Forelimb muscle (tissue), 1 donor: Measurements from ENCODE around the gene YLPM1. TPM values are rescaled to one million over a fixed set of nuclear protein-coding genes. Genes with fewer than 3 reads are reported as not detected.

Source experiments
- DNase-seq: peaks from one replicate; pipeline ENCODE4 v3.0.0-alpha.2; 2013; ENCODE audit warnings: low read depth
- polyA plus RNA-seq: library from polyadenylated mRNA; unstranded; fragments of 120-200 nt; gene quantifications from one replicate; pipeline ENCODE4 v1.2.1, GENCODE V29; 2013; ENCODE audit not compliant: insufficient read length

The YLPM1 gene
- polyA plus RNA-seq, 1 donor, result 48.8 TPM

DNA sequence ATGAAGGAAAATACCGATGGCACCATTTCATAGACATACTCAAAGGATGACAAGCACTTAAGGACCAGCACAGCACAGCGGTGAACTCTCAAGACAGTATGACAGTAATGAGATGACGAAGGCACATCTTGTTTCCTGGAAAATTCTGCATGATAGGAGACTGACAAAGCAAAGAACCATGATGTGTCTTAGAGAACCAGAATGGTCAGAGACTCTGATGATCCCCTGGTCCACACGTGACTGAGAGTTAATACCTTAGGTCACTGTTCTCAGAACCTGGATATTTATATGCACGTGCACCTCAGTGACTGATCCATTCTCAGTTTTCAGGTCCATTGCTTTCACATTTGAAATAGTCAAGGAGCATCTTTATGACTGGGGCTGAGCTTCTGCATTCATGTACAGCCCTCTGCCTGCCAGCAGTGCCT is 77.5 kb downstream of the YLPM1 start:
- no peak for DNase-seq

DNA sequence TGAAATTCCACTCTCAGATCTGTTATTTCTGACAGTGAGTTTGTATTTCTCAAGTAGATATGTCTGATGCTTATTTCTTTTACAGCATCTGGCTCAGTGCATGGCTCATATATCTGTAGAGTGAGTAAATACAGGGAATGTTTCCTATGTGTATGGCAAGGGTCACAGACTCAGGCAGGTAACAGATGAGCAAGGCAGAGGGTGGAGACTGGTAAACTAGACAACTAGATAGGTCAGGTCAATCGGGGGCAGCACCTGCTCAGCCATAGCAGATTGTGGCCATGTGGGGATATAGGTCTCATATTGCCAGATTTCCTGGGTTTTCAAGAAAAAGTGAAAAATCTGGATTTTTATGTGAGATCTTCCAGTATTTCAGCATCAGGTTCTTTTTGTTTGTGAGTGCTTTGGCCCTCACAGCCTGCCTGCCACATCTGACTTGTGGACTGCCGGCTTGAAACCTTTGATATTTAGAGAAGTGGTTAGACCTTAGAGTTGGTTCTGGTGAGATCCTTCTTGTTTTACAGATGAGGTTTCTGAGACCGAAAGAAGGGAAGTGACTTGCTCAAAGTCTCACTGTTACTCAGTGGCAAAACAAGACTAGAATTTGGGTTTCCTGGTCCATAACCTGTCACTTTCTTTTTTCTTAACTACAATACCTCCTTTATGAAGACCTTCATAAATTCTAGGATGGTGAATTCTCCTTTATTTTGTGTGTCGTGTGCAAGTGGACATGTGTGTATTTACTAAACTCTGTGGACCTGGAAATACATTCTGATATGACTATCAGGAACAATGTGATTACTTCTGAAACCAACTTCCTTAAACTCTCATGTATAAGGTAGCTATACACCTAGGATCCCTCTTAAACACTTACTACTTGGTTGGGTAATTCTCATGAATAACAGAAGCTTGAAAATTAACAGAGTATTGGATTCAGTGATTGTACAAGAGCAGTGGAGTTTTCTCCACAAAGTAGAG is 78.4 kb downstream of the YLPM1 start:
- no peak for DNase-seq

DNA sequence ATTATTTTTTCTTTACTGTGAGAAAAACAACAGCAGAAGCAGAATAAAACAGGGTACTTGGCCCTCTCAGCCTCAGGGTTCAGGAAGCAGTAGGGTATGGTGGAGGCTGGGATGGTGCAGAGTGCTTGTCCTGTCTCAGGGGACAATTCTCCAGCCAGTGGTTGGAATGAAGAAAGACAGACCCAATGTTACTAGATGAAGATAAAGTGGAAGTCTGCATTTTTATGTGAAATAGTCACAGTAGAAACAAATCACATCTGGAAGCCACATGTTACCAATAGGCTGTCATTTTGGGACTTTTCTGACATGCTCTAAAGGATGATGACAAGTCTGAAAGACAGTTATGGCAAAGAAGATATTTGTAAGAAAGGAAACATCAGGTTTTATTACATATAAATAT is 80.5 kb downstream of the YLPM1 start:
- DNase-seq, result no peak

DNA sequence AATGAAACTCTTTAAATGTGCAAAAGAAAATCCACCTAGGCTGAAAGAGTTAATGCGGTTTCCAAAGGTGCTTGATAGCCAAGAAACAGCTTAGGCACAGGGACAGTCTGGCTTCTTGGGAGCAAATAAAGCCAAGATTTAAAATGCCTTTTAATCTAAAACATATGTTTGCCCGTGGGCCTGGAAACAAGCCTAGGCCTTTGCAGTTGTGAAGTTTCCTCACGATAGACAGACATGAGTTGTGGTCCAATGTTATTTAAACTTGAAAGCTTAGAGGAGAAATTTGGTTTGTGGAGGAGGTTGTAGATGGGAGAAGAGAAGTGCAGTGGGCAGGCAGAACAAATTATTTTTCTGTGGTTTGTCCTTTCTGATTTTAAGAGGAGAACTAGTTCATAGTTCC is 83.1 kb downstream of the YLPM1 start:
- DNase-seq, result no peak

DNA sequence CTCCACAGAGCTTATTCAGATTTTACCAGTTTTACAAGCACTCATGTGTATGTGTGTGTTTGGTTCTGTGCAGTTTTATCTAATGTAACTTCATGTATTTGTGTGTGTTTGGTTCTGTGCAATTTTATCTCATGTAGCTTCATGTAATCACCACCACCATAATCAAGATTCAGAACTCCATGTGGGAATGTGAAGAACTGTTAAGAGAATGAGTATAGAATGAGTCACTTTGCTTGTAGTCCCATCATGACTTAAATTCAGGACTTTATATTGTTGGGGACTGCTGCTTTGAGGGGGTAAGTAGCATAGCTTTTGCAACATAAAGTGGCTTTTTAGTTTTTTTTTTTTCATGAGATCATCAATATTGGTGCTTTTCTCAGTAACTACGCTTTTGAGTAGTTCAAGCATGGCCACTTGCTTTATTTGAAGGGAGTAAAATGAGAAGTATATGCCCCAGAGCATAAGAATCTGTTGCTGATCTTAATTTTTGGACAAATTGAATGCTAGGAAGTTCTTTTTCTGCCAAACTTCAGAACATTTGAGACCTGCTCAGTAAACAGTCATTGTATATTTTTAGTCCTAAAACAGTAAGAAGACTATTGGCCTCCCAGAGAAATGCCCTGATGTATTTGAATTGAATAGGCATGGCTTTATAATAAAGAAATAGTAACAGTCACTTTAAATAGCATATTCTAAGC is 84.0 kb downstream of the YLPM1 start:
- DNase-seq, result no peak

DNA sequence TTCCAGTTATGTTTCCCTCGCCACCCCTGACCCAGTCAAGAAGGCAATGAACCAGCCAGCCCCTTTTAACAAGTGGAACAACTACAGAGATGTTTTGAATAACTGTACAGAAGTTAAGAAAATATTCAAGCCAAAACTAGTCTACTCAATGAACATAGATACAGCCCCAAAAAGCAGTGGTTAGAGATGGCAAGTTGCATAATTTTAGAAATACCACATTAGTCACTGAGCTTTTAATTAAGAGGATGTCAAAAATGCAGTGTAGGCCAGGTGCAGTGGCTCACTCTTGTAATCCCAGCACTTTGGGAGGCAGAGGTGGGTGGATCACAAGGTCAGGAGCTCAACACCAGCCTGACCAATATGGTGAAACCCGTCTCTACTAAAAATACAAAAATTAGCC is 85.7 kb downstream of the YLPM1 start:
- no peak for DNase-seq

DNA sequence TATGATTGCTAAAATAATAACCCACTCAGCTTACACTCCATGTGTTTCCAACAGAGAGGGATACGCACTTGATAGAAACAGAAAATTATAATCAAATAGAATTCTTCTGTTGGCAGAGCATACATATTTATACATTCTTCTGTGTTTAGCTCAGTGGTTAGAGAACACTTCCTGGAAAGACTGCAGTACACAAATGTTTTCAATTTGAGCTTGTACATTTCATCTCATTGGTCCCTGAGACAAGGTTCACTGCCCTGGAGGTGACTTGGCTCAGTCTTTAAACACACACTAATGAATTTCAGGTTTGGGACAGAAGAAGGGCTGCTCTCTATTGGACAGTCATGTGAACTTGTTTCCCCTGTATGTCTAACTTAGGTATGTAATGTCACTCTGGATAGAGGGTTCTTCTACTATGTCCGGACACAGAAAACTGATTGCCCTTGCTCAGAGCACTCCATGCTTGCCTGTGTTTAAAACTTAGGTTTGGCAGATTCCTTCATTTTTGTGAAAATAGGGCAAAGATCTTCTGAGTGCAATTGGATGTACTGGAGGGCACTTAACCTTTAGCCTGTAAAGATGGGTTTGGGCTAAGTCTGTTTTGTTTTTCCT is 89.9 kb downstream of the YLPM1 start:
- peak; percentile 49 for DNase-seq

DNA sequence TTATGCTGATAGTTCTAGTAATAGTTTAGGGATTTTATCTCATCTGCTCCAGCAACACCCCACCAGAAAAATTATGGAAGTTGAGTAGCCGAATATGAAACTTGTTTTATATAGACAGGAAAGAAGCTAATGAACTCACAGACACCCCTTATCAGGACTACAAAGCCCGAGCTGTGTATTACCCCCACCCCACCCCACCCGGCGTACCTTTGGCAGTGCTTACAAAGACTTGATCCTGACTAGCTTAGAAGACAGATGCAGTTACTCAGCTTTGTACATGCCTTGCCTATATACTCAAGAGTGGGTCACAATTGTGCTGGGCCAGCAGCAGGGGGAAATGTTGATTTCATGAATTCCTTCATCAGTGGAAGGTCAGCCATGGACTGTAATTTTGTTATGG is 90.5 kb downstream of the YLPM1 start:
- no peak for DNase-seq

DNA sequence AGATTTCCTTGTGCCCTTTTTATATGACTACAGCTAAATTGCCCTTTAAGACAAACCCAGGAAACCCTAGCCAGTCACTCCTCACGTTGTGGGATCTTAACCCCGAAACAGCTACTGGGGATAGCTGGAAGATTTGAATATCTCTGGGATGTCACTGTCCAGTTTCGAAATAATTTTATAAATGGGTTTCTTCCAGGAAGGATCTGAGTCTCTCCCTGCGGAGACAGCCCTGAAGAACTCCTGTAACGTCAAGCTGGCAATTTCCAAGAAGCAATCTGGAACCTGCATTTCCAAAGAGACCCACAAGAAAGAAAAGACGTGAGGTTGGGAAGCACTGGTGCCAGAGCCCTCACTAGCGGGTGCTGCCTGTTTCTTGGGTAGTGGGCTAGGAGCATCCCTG is 91.9 kb downstream of the YLPM1 start:
- no peak for DNase-seq

DNA sequence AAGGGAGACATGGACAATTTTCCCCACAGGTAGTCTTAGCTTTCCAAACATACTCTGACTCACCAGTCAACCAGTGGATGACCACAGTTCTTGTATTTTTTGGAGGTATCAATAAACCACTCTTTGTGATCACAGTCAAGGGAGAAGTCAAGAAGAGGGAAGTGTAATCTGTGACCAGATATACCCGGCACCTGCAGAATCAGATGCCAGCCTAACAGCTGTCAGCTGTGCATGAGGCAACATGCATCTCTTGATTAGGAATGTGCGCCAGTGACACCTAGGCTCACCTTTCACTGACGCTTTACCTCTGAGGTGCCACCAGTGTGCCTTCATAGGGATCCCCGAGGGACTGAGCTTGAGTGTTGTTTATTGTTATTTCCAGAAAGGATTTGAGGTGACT is 92.8 kb downstream of the YLPM1 start:
- no peak for DNase-seq

DNA sequence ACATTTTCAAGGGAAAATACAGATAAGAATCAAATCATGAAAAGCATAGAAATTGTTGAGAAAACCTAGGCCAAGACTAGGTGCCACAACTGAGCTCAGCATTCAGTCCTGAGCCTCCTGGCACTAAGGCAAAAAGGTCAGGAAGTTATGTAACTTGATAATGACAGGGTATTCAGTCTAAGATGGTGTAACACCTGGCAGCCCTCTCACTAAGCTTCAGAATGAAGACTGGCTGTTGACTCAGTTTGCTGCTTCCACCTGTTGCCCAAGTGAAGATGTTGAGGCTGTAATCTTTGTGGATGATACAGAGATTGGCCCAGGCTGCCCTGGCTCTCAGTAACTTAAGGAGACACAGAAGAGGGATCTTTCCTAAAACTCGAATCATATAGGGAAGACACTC is 93.2 kb downstream of the YLPM1 start:
- no peak for DNase-seq

DNA sequence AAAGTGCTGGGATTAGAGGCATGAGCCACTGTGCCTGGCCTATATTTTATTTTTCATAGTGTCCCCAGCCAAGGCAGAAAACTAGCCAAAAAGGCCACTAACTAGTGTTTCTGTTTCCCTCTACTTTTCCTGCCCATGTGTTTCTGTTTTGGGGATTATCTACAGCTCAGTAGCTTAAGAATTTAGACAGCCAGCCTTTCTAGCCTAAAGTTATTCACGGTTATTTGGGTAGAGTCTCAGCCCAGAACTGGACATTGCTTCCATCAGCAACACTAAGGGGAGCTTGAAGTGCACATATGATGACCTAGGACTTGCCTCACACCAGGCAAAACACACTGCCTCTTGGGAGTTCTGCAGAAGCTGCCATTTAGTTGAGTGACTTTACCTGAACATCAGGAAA is 94.9 kb downstream of the YLPM1 start:
- no peak for DNase-seq

DNA sequence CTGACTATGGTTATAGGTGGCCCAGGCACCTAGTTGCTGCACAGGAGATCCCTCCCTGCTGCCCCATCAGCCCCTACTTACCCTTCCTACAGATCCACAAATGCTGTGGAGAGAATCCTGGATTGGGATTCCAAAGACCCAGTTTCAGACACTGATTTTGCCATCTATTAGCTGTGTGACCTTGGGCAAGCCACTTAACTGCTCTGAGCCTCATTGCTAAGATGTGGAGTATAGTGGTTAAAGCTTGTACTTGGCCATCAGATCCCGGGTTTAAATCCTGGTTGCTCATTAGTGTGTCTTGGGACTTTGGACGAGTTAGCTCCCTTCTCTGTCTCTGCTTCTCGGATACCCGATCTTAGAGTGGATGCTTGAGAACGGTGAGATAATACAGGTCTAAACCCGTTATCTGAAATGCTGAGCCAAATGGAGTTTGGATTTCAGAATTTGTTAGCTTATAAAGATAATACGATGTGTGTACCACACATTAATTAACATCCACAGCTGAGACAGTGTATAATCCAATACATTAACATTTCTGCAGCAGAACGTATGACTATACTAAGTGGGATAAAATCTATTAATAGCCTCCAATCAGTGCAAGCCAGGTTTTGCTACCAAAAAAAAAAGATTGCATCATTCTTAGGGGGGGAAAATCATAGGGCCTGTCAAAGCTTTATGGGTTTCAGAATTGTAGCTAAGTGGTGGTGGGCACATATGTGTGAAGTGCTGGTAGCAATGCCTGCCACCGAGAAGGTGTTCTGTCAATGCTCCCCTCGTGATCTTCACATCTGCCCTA is 96.8 kb downstream of the YLPM1 start:
- no peak for DNase-seq

DNA sequence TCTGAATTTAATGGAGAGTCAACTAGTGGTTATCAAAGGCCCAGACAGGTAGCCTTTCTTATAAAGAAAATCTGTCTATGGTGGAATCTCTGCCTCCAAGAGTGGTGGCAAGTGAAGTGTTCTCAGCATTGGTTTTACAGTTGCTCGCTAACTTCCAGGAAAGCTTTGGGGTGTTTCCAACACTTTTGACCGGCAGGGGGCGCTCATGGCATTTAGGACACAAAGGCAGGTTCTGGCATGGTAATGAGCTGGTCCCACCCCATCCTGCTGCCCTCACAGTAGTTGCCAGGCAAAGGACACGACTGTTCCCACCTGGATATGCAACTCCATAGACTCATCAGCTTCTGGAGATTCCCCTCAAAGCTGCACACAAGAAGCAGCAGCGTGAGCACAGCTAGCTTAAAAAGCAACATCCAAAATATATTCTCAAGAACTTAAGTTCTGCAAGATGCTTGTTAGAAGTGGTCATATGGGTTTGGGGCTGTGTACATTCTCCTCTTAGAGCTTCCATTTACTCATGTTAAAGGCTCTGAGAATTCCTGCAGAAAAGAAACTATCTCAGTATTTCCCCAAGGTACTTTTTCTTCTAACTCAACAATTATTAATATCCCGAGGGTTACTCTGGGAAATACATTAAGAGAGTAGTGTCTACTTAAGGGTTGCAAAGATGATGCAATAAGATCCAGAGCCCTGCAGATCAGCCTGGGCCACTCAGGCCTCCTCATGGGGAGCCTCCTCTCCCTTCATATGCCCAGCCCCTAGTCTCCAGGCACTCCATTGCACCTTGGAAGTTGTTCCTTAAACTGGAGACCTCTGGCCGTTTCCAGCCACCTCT is 98.0 kb downstream of the YLPM1 start:
- no peak for DNase-seq

DNA sequence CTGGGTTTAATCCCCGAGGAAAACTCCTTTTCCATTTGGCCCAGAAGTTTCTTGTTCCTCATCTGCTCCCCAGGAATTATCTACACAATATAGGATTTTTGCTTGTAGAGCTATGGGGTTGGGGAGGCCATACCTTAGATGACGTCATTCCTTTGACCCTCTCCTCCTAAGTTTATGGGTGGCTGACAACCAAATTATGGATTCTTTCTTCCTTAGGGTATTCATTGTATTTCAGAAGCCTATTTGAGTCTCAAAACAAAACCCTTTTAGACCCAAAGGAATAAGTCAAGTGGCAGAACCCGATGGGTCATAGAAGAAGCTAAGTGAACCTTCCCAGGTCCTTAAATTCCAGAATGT is 98.6 kb downstream of the YLPM1 start:
- no peak for DNase-seq

DNA sequence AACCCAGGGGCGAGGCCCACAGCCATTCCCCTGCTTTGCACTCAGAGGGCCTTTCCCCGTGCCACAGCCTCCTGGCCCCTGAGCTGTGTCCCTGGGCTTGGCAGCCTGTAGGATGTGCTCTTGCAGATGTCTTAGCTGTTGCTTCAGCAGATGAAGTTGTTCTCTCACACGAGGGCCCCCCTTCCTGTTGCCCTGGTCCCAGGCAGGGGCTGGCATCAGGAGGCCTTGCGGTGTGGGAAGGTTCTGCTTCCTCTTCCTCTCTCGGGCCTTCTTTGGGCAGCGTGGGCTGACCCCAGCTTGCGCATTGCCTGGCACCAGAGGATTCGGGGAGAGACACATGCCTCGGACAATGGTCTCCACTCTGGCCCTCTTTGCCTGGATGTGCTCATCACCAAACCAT is 100.2 kb downstream of the YLPM1 start:
- DNase-seq, result no peak

DNA sequence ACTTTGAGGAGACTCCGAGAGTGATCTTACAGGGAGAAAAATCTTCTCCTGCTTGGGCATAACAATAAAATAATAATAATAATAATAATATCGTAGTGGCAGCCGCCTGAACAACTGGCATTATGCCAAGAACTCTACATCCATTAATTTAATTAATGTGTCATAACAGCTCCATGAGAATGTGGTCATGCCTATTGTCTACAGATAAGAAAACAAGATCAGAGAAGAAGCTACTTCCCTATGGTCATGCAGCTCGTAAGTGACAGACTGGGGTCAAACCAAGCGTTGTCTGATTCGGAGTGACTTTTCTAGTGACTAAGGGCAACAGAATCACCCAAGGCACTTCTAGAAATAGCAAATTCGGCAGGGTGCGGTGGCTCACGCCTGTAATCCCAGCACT is 101.1 kb downstream of the YLPM1 start:
- DNase-seq, result no peak

DNA sequence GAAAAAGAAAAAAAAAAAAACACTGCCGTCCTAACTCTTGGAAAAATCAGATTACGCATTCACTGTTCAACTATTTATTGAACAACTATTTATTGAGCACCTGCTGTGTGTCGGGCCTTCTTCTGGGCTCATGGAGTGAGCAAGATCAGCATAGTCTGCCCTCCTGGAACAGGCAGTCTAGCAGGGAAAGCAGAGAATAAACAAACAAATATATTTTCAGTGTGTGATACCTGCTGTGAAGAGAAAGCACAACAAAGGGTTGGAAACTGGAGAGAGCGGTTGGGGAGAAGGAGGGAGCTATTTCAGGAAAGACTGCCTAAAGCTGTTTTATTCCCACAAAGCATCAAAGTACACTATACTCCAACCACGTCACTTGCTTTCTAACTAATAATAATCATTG is 102.0 kb downstream of the YLPM1 start:
- no peak for DNase-seq

DNA sequence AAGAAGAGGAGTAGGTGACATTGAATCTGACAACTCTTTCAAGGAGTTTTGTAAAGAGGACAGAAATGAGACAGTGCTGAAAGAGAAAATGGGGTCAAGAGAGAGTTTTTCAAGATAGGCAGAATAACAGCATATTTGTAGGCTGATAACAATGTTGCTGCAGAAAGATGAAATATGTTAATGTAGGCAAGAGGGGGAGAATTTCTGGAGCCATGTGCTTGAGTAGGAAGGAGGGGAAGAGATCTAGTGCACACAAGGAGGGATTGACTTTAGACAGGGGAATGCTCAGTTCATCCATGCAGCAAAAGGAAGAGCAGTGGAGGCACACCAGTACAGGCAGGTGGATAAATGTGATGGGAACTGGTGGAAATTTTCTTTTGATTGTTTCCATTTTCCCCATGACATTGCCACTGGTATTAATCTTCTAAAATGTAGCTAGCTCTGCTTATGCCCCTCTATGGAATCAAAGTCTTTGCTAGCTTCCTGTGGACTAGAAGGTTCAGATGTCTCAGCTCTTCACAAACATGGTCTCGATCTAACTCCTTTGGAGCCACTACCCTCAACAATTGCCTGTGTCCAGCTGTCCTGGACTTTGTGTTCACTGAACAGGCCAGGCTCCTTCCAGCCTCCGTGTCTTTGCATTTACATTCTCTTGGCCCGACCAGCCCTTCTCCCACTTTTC is 103.7 kb downstream of the YLPM1 start:
- DNase-seq, result no peak

DNA sequence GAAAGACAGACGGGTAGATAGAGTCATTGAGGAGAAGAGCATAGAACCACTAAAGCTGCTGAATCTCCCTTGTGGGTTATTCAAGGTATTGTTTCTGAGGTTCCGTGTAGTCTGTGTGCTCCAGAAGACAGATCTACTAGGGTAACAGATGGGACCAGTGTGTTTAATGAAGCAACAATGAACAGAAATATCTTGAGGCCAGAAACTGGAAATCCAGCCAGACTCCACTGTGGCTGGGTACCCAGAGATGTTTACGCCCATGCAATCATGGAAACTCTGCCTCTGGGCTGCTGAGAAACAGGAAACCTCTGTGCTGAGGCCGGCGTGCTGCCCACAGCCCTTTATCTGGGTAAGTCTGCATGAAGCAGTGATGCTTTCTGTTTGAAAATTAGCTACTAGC is 104.6 kb downstream of the YLPM1 start:
- no peak for DNase-seq
